HepG2 (cell line): ENCODE measurements around the gene C4orf36. TPM values are rescaled to one million over a fixed set of nuclear protein-coding genes. Genes with fewer than 3 reads are reported as not detected.

Experiments used
- DNMT1 ChIP-seq: sonication (generic); formaldehyde crosslinking; IDR thresholded peaks from 2 replicates; pipeline ENCODE4 v1.5.1; 2020; ENCODE audit warnings: mild to moderate bottlenecking, missing genetic modification reagents
- FOXM1 ChIP-seq: sonication (generic); formaldehyde crosslinking; IDR thresholded peaks from 2 replicates; pipeline ENCODE4 v1.5.0; 2020; ENCODE audit warnings: missing genetic modification reagents
- GPBP1L1 ChIP-seq: sonication (generic); formaldehyde crosslinking; IDR thresholded peaks from 2 replicates; pipeline ENCODE4 v1.5.0; 2020; ENCODE audit warnings: mild to moderate bottlenecking, missing genetic modification reagents
- HMGXB4 ChIP-seq, 2 experiments: sonication (generic) in 1 of 2; formaldehyde crosslinking in 1 of 2; IDR thresholded peaks; 2 replicates each; pipeline versions ENCODE4 v1.4.0 to v1.6.1; 2018 to 2020; ENCODE audit warnings: missing genetic modification reagents in 2 of 2, borderline replicate concordance in 1 of 2, low read depth in 1 of 2, mild to moderate bottlenecking in 1 of 2, missing biosample characterization in 1 of 2
- KLF11 ChIP-seq: IDR thresholded peaks from 2 replicates; pipeline ENCODE4 v1.6.1; 2016; ENCODE audit warnings: missing compliant biosample characterization
- MAFK ChIP-seq, 2 experiments: IDR thresholded peaks in 1 of 2; conservative IDR thresholded peaks in 1 of 2; 2 replicates each; pipeline ENCODE4 v1.6.1; 2011; ENCODE audit warnings: improper control_type of control experiment in 2 of 2, low read length in 2 of 2
- MIXL1 ChIP-seq: IDR thresholded peaks from 2 replicates; pipeline ENCODE4 v1.6.1; 2016
- NFIC ChIP-seq: IDR thresholded peaks from 2 replicates; pipeline ENCODE4 v1.6.1; 2012; ENCODE audit warnings: mild to moderate bottlenecking, low read length, inconsistent platforms
- NR3C1 ChIP-seq: sonication (generic); formaldehyde crosslinking; IDR thresholded peaks from 2 replicates; pipeline ENCODE4 v1.4.0; 2020; ENCODE audit warnings: missing genetic modification reagents
- RFXANK ChIP-seq: IDR thresholded peaks from 2 replicates; pipeline ENCODE4 v1.6.1; 2016
- SMARCE1 ChIP-seq: fragments of 450-650 bp; IDR thresholded peaks from 2 replicates; pipeline ENCODE4 v1.6.1; 2017; ENCODE audit warnings: borderline replicate concordance
- SOX6 ChIP-seq, 2 experiments: fragments of 450-650 bp in 1 of 2; sonication (generic) in 1 of 2; formaldehyde crosslinking in 1 of 2; IDR thresholded peaks; 2 replicates each; pipeline versions ENCODE4 v1.4.0 to v1.6.1; 2017 to 2020; ENCODE audit warnings: antibody characterized with exemption in 1 of 2, mild to moderate bottlenecking in 1 of 2, missing genetic modification reagents in 1 of 2
- YEATS4 ChIP-seq: sonication (generic); formaldehyde crosslinking; IDR thresholded peaks from 2 replicates; pipeline ENCODE4 v1.4.0; 2020; ENCODE audit warnings: missing genetic modification reagents, borderline replicate concordance
- ZFX ChIP-seq: sonication (generic); formaldehyde crosslinking; IDR thresholded peaks from 2 replicates; pipeline ENCODE4 v1.4.0; 2020; ENCODE audit warnings: mild to moderate bottlenecking, low read depth, missing genetic modification reagents, moderate library complexity
- ZNF354B ChIP-seq: sonication (generic); formaldehyde crosslinking; IDR thresholded peaks from 2 replicates; pipeline ENCODE4 v1.8.0; 2022; ENCODE audit warnings: mild to moderate bottlenecking, missing genetic modification reagents
- ZNF543 ChIP-seq: sonication (generic); formaldehyde crosslinking; IDR thresholded peaks from 2 replicates; pipeline ENCODE4 v1.4.0; 2020; ENCODE audit warnings: mild to moderate bottlenecking, missing genetic modification reagents
- ZNF83 ChIP-seq: sonication (generic); formaldehyde crosslinking; IDR thresholded peaks from 2 replicates; pipeline ENCODE4 v1.4.0; 2020; ENCODE audit warnings: missing genetic modification reagents, mild to moderate bottlenecking, borderline replicate concordance
- ZSCAN20 ChIP-seq: sonication (generic); formaldehyde crosslinking; IDR thresholded peaks from 2 replicates; pipeline ENCODE4 v1.4.0; 2020; ENCODE audit warnings: missing genetic modification reagents, mild to moderate bottlenecking, borderline replicate concordance
- polyA plus RNA-seq, 8 experiments: library from polyadenylated mRNA; depleted of rRNA in 3 of 8; stranded (reverse) in 7 of 8; unstranded in 1 of 8; fragments of >200 nt; fragmentation: Illumina TruSeq in 4 of 8; extraction: Trizol in 4 of 8; gene quantifications; 2 replicates each; pipeline versions ENCODE4 v1.2.1 to v1.2.3, GENCODE V29; 2011 to 2016; ENCODE audit warnings: low read depth in 4 of 8, missing spikeins in 1 of 8, mixed read lengths in 1 of 8; ENCODE audit not compliant: insufficient read depth in 1 of 8
- total RNA-seq, 5 experiments: library from RNA; depleted of rRNA; stranded (reverse); fragments of >200 nt; fragmentation: Illumina TruSeq; extraction: Trizol; gene quantifications; 2 replicates each; pipeline ENCODE4 v1.2.3, GENCODE V29; 2016; ENCODE audit warnings: low read depth in 1 of 5
- TF ChIP-seq, protein P1 (sequence below): sonication (generic); formaldehyde crosslinking; IDR thresholded peaks from 2 replicates; pipeline ENCODE4 v1.9.0; 2021; ENCODE audit warnings: missing genetic modification reagents, mild to moderate bottlenecking, borderline replicate concordance
- TF ChIP-seq, protein P2 (sequence below): sonication (generic); formaldehyde crosslinking; IDR thresholded peaks from 2 replicates; pipeline ENCODE4 v1.5.0; 2020; ENCODE audit warnings: missing genetic modification reagents
- TF ChIP-seq, protein P3 (sequence below): sonication (generic); IDR thresholded peaks from 2 replicates; pipeline ENCODE4 v1.6.1; 2016; ENCODE audit warnings: low read depth, borderline replicate concordance
- TF ChIP-seq, protein P4 (sequence below): sonication (generic); formaldehyde crosslinking; conservative IDR thresholded peaks from 2 replicates; pipeline ENCODE4 v1.4.0; 2020; ENCODE audit warnings: missing genetic modification reagents

C4orf36 gene
- total and polyA plus RNA-seq, 2 of the 13 experiments (the other 11 are each of a cell fraction or from before 2014, with no cell fraction given), result 0.63 TPM; not detected in 1

GRCh38 chr4:86895692-86896488, 3.7 kb upstream of the C4orf36 start (continued):
- TF ChIP-seq MIXL1 (peak; percentile 91), HMGXB4 (CRISPR knock-in tag; IDR thresholded peaks at IDR 0.05; ENCODE audit: borderline replicate concordance in 1 of 2, low read depth in 1 of 2) (0 out of 4 replicates have a peak, but pooled peaks of 1 of the 2 experiments have one; percentile 25), NR3C1 (CRISPR knock-in tag) (no peak), YEATS4 (CRISPR knock-in tag) (no peak), ZNF83 (CRISPR knock-in tag) (no peak), ZNF543 (CRISPR knock-in tag) (no peak), SMARCE1 (no peak), ZSCAN20 (no peak), SOX6 (IDR thresholded peaks at IDR 0.05) (no peak), SOX6 (CRISPR knock-in tag; IDR thresholded peaks at IDR 0.05) (no peak), GPBP1L1 (CRISPR knock-in tag) (no peak), NFIC (no peak), ZFX (no peak), DNMT1 (CRISPR knock-in tag) (no peak), RFXANK (no peak), ZNF354B (CRISPR knock-in tag) (no peak), KLF11 (CRISPR knock-in tag) (no peak), FOXM1 (CRISPR knock-in tag) (no peak), MAFK (conservative IDR thresholded peaks at IDR 0.05 in 1 of 2, IDR thresholded peaks at IDR 0.05 in 1 of 2; ENCODE audit: low read length in 2 of 2) (no peak)
- TF ChIP-seq, protein P1, sequence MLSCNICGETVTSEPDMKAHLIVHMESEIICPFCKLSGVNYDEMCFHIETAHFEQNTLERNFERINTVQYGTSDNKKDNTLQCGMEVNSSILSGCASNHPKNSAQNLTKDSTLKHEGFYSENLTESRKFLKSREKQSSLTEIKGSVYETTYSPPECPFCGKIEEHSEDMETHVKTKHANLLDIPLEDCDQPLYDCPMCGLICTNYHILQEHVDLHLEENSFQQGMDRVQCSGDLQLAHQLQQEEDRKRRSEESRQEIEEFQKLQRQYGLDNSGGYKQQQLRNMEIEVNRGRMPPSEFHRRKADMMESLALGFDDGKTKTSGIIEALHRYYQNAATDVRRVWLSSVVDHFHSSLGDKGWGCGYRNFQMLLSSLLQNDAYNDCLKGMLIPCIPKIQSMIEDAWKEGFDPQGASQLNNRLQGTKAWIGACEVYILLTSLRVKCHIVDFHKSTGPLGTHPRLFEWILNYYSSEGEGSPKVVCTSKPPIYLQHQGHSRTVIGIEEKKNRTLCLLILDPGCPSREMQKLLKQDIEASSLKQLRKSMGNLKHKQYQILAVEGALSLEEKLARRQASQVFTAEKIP, result no peak
- TF ChIP-seq, protein P2, sequence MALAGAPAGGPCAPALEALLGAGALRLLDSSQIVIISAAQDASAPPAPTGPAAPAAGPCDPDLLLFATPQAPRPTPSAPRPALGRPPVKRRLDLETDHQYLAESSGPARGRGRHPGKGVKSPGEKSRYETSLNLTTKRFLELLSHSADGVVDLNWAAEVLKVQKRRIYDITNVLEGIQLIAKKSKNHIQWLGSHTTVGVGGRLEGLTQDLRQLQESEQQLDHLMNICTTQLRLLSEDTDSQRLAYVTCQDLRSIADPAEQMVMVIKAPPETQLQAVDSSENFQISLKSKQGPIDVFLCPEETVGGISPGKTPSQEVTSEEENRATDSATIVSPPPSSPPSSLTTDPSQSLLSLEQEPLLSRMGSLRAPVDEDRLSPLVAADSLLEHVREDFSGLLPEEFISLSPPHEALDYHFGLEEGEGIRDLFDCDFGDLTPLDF (CRISPR knock-in tag), result no peak
- TF ChIP-seq, protein P3, sequence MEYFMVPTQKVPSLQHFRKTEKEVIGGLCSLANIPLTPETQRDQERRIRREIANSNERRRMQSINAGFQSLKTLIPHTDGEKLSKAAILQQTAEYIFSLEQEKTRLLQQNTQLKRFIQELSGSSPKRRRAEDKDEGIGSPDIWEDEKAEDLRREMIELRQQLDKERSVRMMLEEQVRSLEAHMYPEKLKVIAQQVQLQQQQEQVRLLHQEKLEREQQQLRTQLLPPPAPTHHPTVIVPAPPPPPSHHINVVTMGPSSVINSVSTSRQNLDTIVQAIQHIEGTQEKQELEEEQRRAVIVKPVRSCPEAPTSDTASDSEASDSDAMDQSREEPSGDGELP, result no peak
- TF ChIP-seq, protein P4, sequence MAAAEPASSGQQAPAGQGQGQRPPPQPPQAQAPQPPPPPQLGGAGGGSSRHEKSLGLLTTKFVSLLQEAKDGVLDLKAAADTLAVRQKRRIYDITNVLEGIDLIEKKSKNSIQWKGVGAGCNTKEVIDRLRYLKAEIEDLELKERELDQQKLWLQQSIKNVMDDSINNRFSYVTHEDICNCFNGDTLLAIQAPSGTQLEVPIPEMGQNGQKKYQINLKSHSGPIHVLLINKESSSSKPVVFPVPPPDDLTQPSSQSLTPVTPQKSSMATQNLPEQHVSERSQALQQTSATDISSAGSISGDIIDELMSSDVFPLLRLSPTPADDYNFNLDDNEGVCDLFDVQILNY, result no peak
